ENCODE results near the gene USP32.

DNA sequence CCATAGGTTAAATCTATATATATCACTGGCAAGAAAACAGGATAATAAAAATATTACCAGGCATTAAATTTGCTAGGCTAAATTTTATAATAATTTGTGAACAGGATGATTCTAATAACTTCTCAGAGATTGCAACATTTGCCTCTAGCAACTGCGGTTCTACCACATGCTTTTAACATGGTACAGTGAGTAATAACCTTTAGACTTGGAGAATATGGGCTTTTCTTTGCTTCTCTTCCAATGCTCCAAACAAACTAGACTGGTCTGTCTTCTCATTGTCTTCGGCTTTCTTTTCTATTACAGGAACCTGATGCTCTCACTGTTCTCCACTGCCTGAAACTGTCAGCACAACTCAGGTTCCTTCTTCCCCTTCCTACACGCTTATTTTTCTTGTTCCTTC, 161.6 kb downstream of the USP32 start:
- TF ChIP-seq, protein P1, sequence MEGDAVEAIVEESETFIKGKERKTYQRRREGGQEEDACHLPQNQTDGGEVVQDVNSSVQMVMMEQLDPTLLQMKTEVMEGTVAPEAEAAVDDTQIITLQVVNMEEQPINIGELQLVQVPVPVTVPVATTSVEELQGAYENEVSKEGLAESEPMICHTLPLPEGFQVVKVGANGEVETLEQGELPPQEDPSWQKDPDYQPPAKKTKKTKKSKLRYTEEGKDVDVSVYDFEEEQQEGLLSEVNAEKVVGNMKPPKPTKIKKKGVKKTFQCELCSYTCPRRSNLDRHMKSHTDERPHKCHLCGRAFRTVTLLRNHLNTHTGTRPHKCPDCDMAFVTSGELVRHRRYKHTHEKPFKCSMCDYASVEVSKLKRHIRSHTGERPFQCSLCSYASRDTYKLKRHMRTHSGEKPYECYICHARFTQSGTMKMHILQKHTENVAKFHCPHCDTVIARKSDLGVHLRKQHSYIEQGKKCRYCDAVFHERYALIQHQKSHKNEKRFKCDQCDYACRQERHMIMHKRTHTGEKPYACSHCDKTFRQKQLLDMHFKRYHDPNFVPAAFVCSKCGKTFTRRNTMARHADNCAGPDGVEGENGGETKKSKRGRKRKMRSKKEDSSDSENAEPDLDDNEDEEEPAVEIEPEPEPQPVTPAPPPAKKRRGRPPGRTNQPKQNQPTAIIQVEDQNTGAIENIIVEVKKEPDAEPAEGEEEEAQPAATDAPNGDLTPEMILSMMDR (conservative IDR thresholded peaks at IDR 0.05), result no peak
- no peak for TF ChIP-seq EZH2 (IDR thresholded peaks at IDR 0.05; ENCODE audit: low read depth)
